Thyroid gland (tissue), 4 donors: Measurements from ENCODE around the gene TBX21.

Source experiments
- CTCF ChIP-seq, 6 experiments: fragments of 200-600 bp in 3 of 6; fragments of 450-650 bp in 3 of 6; sonication (generic) in 3 of 6; IDR thresholded peaks; one replicate each; pipeline ENCODE4 v1.5.1; 2016 to 2019; ENCODE audit warnings: antibody characterized with exemption in 6 of 6, mild to moderate bottlenecking in 2 of 6, inconsistent platforms in 1 of 6, moderate library complexity in 1 of 6
- POLR2A ChIP-seq, 2 donors: fragments of 450-650 bp; IDR thresholded peaks; one replicate each; pipeline ENCODE4 v1.6.1; 2017; ENCODE audit warnings: antibody characterized with exemption in 2 of 2, mild to moderate bottlenecking in 2 of 2, moderate library complexity in 1 of 2

DNA sequence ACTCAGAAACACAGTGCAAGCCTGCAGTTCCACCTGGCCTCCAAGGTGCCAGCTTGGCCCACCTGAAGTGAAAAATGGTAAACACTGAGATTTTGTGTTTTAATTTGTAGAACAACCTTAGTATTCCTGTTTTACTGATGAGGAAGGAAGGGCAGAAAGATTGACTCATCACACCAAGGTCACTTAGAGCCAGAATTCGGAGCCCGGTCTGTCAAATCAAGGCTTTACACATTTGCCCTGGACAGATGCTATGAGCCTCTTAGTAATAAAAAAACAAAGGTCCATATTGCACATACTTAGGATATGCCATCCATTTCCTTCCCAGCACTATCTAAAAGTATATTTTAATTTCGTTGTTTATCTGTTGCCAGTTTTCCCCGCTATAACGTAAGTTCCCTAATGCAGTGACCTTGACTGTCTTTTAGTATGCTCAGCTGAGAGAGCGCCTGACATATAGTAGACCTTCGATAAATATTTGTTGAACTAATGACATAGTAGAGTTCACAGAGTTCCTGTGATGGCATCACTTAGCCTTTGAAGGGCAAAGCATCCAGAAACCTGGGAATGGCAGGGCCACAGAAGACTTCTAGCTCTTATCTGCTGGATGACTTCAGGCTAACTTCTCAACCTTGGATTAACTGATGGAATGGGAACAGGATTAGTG, 46.2 kb upstream of the TBX21 start:
- TF ChIP-seq CTCF (IDR thresholded peaks at IDR 0.05), result no peak
- TF ChIP-seq POLR2A (IDR thresholded peaks at IDR 0.05), result no peak
